Panc1 (cell line): ENCODE results near the gene BMP10.

ENCODE experiments used
- CTCF ChIP-seq: fragments of 450-650 bp; IDR thresholded peaks from 2 replicates; pipeline ENCODE4 v1.5.1; 2017; ENCODE audit warnings: mild to moderate bottlenecking
- POLR2AphosphoS5 ChIP-seq: IDR thresholded peaks from 2 replicates; pipeline ENCODE4 v1.6.1; 2012; ENCODE audit warnings: mild to moderate bottlenecking, low read depth, low read length, moderate library complexity
- REST ChIP-seq, 2 experiments: IDR thresholded peaks; 2 replicates each; pipeline ENCODE4 v1.6.1; 2011 to 2012; ENCODE audit warnings: low read depth in 2 of 2, control low read depth in 1 of 2, low read length in 1 of 2, mild to moderate bottlenecking in 1 of 2, moderate library complexity in 1 of 2; ENCODE audit not compliant: insufficient read depth in 1 of 2
- TCF7L2 ChIP-seq: IDR thresholded peaks from 2 replicates; pipeline ENCODE4 v1.6.1; 2011; ENCODE audit warnings: mild to moderate bottlenecking, low read depth, low read length, inconsistent platforms

GRCh38 chr2:68862889-68863288, 8.3 kb downstream of the BMP10 start:
- TF ChIP-seq POLR2AphosphoS5 (no peak), CTCF (no peak), REST (IDR thresholded peaks at IDR 0.05; ENCODE audit: insufficient read depth in 1 of 2, low read depth in 2 of 2, low read length in 1 of 2) (no peak), TCF7L2 (no peak)
